Mesothelial cell of epicardium (in vitro differentiated cells): ENCODE results near the gene PAMR1. TPM values are rescaled to one million over a fixed set of nuclear protein-coding genes. Genes with fewer than 3 reads are reported as not detected.

Experiments used
- DNase-seq, 2 experiments: peaks; one replicate each; pipeline ENCODE4 v3.0.0; 2021; ENCODE audit warnings: low spot score in 2 of 2; ENCODE audit not compliant: unreplicated experiment in 2 of 2
- H3K27ac Mint-ChIP-seq: 2 replicates; pipeline ENCODE4 v1.8.0; 2021; ENCODE audit warnings: mixed read lengths
- H3K27me3 Mint-ChIP-seq: 2 replicates; pipeline ENCODE4 v1.8.0; 2021; ENCODE audit warnings: low read depth, mixed read lengths
- H3K36me3 Mint-ChIP-seq: 2 replicates; pipeline ENCODE4 v1.8.0; 2021; ENCODE audit warnings: mixed read lengths
- H3K4me1 Mint-ChIP-seq: 2 replicates; pipeline ENCODE4 v1.8.0; 2021; ENCODE audit warnings: mixed read lengths
- H3K4me3 Mint-ChIP-seq: 2 replicates; pipeline ENCODE4 v1.8.0; 2021; ENCODE audit warnings: mild to moderate bottlenecking, moderate library complexity, mixed read lengths
- H3K9me3 Mint-ChIP-seq: 2 replicates; pipeline ENCODE4 v1.8.0; 2021; ENCODE audit warnings: mixed read lengths
- total RNA-seq: library from RNA; stranded (reverse); gene quantifications from 3 replicates; pipeline ENCODE4 v1.2.1, GENCODE V29; 2021
- TF ChIP-seq, protein P1 (sequence below): fragments of 200-600 bp; sonication (generic); IDR thresholded peaks from one replicate; pipeline ENCODE4 v1.5.0; 2021; ENCODE audit warnings: antibody characterized with exemption; ENCODE audit not compliant: unreplicated experiment

The PAMR1 gene
- total RNA-seq, 1 donor from 2014 or later: 38.3 TPM

GRCh38 chr11:35477901-35478300, 47.5 kb downstream of the PAMR1 start:
- no peak overlapping the region for H3K4me3 Mint-ChIP-seq
- DNase-seq: no peak
- H3K4me1 Mint-ChIP-seq: peaks cover 10% of the 10 kb centered on the region

DNA sequence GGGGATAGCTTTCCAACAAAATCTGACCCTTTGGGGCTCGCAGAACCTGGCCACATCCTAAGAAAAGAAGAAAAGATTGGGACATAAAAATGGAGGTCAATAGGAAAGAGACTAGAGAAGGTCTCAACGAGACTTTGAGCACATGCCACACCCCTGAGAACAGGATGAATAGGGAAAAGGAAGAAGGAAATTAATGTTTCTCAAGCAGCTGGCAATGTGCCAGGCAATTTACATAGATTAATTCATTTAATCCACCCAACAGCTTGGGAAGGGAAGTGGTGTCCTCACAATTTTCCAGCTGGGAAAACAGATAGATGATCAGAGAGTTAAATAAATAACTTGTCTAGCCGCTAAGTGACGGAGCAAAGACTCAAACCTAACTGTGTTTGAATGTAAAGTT, 50.7 kb downstream of the PAMR1 start:
- TF ChIP-seq, protein P1, sequence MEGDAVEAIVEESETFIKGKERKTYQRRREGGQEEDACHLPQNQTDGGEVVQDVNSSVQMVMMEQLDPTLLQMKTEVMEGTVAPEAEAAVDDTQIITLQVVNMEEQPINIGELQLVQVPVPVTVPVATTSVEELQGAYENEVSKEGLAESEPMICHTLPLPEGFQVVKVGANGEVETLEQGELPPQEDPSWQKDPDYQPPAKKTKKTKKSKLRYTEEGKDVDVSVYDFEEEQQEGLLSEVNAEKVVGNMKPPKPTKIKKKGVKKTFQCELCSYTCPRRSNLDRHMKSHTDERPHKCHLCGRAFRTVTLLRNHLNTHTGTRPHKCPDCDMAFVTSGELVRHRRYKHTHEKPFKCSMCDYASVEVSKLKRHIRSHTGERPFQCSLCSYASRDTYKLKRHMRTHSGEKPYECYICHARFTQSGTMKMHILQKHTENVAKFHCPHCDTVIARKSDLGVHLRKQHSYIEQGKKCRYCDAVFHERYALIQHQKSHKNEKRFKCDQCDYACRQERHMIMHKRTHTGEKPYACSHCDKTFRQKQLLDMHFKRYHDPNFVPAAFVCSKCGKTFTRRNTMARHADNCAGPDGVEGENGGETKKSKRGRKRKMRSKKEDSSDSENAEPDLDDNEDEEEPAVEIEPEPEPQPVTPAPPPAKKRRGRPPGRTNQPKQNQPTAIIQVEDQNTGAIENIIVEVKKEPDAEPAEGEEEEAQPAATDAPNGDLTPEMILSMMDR: no peak
- Mint-ChIP-seq H3K36me3 (no peaks in the 10 kb centered on the region), H3K9me3 (no peaks in the 10 kb centered on the region), H3K4me3 (no peak overlapping the region), H3K4me1 (peaks cover 10% of the 10 kb centered on the region), H3K27ac (no peak overlapping the region), H3K27me3 (peaks cover 23% of the 10 kb centered on the region)
- no peak for DNase-seq

More at GRCh38 chr11:35477901-35478300, 47.5 kb downstream of the PAMR1 start:
- Mint-ChIP-seq H3K27ac (no peak overlapping the region), H3K9me3 (peaks cover 9% of the 10 kb centered on the region), H3K27me3 (peaks cover 22% of the 10 kb centered on the region), H3K36me3 (peaks cover 8% of the 10 kb centered on the region)
- TF ChIP-seq, protein P1: no peak

- TF ChIP-seq, protein P1: no peak
- H3K27me3 Mint-ChIP-seq: peaks cover 23% of the 10 kb centered on the region
- H3K9me3 Mint-ChIP-seq: no peaks in the 10 kb centered on the region
- H3K36me3 Mint-ChIP-seq: no peaks in the 10 kb centered on the region
- no peak overlapping the region for H3K27ac Mint-ChIP-seq
- no peak overlapping the region for H3K4me3 Mint-ChIP-seq
- DNase-seq: no peak
- peaks cover 8% of the 10 kb centered on the region for H3K4me1 Mint-ChIP-seq
Measured at GRCh38 chr11:35473795-35474374, 51.5 kb downstream of the PAMR1 start.

GRCh38 chr11:35470616-35471015, 54.8 kb downstream of the PAMR1 start:
- Mint-ChIP-seq H3K36me3 (peaks cover 2% of the 10 kb centered on the region), H3K4me1 (no peaks in the 10 kb centered on the region)
- TF ChIP-seq, protein P1: no peak

GRCh38 chr11:35466058-35466457, 59.4 kb downstream of the PAMR1 start:
- Mint-ChIP-seq H3K27me3 (peaks cover 1% of the 10 kb centered on the region), H3K27ac (no peak overlapping the region), H3K9me3 (no peaks in the 10 kb centered on the region), H3K36me3 (peaks cover 2% of the 10 kb centered on the region), H3K4me1 (no peaks in the 10 kb centered on the region), H3K4me3 (no peak overlapping the region)
- TF ChIP-seq, protein P1: no peak
- no peak for DNase-seq

More at GRCh38 chr11:35470616-35471015, 54.8 kb downstream of the PAMR1 start:
- no peak overlapping the region for H3K4me3 Mint-ChIP-seq
- H3K9me3 Mint-ChIP-seq: no peaks in the 10 kb centered on the region
- no peak overlapping the region for H3K27ac Mint-ChIP-seq
- peaks cover 4% of the 10 kb centered on the region for H3K27me3 Mint-ChIP-seq
- no peak for DNase-seq

DNA sequence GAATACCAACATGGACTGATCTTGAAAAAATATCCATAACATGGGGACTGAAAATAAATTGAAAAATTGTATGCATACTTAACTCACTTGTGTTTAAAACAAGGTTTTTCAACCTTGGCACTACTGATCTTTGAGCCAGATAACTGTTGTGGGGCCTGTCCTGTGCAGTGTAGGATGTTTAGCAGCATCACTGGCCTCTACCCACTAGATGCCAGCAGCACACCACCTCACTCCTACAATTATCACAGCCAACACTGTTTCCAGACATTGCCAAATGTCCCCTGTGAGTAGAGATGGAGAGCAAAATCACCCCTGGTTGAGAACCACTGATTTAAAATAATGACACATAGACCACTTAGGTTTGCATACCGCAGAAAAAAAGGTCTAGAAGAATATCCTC, 61.1 kb downstream of the PAMR1 start:
- H3K36me3 Mint-ChIP-seq: peaks cover 2% of the 10 kb centered on the region
- no peaks in the 10 kb centered on the region for H3K4me1 Mint-ChIP-seq
- H3K27me3 Mint-ChIP-seq: no peaks in the 10 kb centered on the region
- H3K27ac Mint-ChIP-seq: no peak overlapping the region
- no peaks in the 10 kb centered on the region for H3K9me3 Mint-ChIP-seq
- DNase-seq: no peak
- no peak overlapping the region for H3K4me3 Mint-ChIP-seq
- TF ChIP-seq, protein P1: no peak
